Middle frontal gyrus (tissue), 1 donor: ENCODE data around the gene EXOC1.

ENCODE experiments used
- DNase-seq: peaks from one replicate; pipeline ENCODE4 v3.0.0-alpha.2; 2015; ENCODE audit warnings: low spot score; ENCODE audit errors: extremely low spot score

EXOC1 gene

DNA sequence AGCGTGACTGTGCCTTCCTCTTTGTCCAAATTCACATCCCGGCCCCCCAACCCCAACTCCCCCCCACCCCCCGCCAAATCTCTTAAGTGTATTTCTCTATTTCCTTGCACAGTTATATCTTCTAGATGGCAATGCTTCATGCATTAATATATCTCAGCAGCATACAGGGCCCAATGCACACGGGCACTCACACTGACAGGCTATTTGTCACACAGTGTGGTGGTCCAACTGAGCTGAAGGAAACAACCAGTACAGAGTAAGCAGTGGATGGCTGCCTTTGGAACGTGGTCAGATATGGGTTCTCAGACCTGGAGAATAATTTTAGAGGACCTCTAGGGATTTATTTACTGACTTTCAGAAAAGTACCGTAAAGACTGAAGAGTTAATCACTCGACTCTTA lies 681 bp downstream of the EXOC1 start:
- DNase-seq: no peak

DNA sequence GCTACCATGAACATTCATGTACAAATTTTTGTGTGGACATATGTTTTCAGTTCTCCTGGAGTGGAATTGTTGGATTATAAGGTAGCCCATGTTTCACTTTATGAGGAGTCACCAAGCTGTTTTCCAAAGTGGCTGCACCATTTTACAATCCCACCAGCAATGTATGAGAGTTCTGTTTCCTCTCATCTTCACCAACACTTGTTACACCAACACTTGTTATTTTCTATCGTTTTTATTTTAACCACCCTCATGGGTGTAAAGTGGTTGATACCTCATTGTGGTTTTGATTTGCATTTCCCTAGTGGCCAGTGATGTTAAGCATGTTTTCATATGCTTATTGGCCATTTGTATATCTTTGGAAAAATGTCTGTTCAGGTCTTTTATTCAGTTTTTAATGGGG lies 4.1 kb downstream of the EXOC1 start:
- no peak for DNase-seq

DNA sequence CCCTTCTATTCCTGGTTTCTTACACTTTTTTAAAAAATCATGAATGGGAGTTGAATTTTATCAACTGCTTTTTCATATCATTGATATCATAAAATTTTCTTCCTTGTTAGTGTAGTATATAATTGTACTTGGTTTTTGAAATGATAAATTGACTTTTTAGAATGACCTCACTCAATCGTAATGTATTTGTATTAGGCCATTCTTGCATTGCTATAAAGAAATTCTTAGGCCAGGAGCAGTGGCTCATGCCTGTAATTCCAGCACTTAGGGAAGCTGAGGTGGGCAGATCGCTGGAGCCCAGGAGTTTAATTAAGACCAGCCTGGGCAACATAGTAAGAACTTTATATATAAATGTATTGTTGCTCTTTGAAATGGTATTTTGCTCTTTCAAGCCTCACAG lies 6.3 kb downstream of the EXOC1 start:
- DNase-seq: no peak

DNA sequence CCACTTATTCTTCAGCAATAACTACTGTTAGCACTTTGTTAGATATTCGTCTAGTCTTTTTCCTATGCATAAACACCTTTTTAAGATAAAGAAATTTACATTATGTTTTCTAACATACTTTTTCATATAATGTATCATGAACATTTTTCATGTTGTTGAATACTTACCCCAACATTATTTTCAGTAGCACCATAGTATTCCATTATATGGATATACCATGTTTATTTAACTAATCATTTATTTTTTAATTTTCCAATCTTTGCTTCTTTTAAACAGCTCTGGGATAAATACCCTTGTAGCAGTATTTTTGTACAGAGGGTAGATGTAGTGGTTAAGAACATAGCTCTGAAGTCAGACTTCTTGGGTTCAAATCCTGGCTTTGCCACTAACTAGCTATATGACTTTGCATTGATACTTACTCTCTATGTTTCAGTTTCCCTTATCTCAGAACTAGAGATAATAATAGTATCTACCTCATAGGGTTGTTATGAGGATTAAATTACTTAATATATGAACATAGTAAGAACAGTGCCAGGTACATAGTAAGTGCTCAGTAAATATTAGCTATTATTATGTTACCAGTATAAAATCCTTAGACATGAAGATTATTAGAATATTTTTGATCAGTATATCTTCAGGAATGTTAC lies 11.3 kb downstream of the EXOC1 start:
- DNase-seq: no peak

DNA sequence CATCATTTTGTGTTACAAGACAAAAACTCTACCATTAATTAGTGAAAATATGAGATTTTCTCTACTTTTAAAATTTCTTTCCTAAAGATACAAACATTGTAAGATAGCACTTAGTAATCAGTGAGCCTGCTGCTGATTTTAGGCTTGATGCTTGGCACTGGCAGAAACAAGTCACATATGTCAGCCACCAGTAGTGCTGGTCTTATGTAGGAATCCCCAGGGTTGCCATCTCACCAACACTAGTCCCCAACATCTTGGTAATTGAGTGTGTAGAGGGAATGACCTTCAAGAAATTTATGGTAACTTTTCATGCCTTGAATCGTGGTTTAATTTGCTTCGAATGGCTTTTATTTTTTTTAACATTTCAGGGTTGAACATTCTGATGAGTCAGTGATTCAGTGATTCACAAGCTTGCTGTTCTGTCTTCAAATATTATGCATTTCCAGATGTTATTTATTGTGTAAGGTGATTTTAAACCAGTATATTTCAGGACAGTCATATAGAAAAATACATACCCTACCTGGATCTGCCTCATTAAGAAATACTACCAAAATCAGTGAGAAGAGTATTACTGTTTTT lies 11.9 kb downstream of the EXOC1 start:
- no peak for DNase-seq

DNA sequence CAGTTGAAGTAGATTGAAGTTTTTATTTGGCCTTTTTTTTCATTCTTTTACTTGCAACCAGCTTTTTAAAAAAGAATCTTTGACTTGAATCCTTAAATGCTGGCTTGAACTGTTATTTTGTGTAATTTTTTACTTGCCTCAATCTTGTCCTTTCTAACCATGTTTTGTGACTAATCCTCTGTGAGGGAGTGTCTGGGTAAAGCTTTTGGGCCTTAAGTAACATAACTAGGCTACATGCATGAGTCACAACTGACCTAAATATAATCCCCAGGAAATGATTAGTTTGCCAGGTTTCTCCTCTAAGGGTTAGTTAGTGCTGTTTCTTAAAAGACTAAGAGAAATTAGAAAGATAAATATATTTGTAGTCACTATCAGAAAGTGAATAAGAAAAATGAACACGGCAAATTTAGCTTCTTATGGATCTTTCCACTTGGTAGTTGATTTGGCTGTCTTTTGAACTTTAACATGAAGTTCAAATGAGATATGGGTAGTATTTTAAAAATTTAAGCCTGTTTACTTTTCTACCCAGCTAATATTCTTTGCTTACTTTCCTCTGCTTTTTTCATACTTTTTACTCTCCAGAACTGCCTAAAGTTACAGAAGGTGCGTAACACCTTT lies 13.0 kb downstream of the EXOC1 start:
- DNase-seq: no peak

DNA sequence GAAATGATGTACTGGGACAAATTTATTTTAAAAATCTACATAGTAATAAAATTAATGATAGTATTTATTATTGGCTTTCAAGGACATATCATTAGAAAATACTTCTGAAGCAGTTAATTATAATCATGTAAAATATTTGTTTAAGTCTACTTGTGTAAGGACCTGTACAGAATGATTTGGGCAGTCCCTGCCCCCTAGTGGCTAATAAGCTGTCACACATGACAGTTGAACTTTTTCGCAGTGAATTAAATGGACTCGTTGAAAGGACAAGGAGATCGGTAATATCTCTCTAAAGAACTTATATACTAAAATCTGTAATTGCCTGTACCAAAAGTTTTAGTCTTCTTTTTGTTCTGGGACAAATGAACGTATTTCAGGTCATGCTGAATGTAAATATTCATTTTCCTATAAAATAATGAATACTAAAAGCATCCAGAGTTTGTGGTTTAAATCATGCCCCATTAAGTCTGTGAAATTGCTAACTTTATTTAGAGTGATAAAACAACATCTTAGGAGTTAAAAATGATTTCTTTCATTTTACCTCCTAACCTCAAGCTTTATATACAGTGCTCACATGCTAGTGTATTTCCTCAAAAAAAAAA lies 13.6 kb downstream of the EXOC1 start:
- no peak for DNase-seq

DNA sequence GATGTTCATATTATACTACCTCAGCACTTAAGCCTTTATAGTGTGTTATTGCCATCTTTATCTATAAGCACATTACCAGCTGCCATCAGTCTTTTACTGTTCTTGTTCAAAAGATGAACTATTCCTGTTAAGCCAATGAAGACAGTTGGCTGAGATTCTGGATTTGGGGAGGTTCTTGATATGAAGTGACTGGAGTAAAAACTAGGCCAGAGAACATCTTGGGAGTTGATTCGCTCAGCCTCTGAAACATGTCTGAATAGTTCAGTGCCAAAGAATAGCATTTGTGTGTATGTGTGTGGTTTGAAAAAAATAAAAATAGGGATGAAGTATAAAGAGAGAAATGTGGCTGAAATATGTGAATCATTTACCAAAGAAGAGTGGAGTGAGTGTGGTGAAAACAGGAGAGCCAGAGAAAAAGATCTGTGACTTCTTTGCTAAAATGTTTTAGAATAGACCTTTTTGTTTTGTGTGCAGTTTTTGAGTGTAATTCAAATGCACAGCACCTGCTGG lies 15.2 kb downstream of the EXOC1 start:
- no peak for DNase-seq

DNA sequence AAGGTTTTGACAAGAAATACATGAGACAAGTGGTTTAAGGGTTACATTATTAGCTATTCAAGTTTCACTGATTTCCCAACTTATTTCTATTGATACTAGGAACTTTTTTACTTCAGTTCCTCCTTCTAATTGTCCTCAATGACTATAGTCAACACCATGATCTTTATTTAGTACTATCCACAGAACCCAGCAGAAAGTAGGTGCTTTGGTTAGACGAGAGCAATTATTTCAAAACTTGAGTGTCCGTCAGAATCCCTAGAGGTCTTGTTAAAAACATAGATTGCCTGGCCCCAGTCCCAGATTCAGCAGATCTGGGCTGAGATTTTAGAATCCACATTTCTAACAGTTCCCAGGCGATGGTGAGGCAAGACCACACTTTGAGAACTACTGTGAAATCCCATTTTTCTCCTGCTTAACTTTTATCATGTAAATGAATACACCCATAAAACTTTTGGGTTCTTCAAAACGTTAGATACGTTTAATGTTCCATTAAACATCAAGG lies 17.9 kb downstream of the EXOC1 start:
- no peak for DNase-seq

DNA sequence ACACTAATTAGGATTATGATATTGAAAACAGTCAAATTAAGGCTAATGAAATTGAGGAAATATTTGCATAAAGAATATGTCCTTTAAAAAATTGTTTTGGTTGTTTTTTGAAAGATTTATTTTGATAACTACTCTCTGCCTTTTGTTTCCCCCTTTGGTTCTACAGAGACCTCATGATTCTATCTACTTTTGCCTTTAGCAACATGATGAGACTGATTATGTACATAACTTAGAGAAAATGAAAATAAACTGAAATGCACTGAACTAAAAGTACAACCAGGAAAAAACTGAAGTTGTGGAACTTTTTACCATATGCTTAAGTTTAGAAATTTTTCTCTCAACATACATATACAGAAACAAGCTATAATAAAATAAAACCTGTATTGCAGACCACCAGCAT lies 21.4 kb downstream of the EXOC1 start:
- DNase-seq: no peak

DNA sequence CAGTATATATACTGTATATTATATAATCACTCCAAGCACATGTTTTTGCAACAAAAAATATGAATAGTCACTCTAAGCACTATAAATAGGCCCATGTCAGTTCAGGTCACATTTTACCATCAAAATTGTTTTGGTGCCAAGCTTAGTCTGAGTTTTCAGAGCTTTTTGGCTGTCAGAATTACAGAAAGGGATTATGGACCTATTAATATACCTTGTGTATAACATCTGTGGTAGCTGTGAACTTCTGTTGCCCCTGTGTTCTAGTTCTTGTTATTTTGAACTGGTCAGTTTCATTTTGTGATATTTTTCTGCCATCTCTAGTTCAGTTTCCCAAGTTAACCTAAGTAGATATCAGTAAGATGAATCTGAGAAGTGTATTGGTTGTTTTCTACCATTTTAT lies 22.9 kb downstream of the EXOC1 start:
- no peak for DNase-seq

DNA sequence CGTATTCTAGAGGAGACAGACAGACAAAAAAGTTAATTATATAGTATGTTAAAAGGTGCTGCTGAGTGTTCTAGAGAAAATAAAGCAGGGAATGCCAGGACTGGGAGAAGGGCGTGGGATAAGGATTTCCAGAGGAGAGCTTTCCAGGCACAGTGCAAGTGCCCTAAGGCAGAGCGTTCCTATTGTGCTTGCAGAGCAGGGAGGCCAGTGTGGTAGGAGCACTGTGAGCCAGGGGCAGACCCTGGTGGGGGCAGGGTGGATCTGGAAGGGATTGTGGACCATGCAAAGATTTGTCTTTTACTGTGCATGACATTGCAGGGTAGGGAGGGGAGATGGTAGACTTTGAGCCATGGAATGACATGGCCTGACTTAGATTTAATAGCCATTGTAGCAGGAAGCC lies 25.8 kb downstream of the EXOC1 start:
- no peak for DNase-seq

DNA sequence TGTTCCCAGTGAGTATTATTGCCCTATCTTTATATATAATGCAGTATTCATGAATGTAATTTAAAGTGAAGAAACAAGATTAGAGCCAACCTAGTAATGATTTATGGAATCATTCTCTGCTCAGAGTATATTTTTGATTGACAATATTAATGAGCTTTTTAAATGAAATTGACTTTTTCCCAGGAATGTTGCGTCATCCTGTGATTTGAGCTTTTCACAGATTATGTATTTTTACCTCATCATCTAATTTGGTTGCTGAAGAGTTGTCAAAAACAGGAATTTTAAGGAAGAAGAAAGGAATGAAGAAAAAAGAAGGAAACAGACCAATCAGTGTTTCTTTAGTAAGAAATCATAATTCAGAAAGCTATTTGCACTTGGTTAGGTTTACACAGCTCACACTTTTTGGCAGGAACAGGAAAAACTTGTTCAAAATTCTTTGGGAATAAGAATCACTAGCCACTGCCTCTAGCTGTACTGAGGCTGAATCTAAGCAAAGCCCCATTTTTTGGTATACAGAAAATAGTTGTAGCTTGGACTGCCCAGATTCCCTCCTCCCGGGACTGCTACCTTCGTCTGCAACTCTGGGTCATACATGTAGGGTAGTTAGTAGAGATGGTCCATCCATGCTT lies 27.3 kb downstream of the EXOC1 start:
- no peak for DNase-seq

DNA sequence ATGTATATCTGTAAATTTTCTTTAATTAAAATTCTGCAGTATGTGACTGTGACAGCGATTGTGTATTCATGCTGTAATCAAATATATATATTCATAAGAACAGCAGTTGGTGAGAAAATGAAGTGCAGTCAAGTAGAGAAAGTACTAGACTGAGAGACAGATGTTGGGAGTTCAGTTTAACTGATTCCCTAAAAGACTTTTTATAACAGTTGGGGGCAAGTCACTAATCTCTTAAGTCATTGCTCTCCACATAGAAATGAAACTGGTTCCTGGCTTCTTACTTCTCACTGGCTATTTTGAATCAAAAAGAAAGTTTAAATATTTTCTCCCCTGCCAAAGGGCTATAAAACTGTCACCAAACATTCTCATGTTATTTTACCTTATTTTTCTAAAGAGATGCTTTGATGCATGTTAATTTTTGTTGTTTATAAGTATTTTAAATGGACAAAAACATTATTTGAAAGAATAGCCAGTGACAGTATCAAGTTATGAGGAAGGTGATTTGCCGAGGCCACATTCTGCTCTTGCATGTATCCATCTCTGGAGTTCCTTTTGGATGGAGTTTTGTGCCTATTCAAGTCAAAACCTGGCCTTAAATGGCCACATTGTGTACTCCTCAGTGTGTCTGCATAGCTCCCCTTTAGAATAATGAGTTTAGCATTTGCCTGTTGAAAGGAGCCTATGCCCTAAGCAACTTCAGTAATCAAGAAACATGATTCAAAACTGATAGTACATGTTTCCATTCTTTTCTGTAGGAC lies 30.8 kb downstream of the EXOC1 start:
- DNase-seq: no peak

DNA sequence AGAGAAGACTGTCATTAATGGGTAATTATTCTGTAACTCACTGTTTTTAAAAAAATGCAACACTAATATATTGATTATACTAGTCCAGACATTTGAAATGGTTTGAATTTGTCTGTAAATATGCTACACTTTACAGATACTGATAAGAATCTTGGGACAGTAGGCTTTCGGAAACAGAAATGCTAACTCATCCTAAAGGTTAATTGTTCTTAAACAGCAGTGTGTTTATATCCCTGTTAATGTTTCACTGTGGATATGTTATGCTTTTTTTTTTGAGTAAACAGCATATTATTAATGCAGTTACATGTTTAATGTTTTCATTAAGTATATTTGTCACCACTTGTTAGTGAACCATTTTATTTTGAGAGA lies 31.4 kb downstream of the EXOC1 start:
- DNase-seq: no peak

DNA sequence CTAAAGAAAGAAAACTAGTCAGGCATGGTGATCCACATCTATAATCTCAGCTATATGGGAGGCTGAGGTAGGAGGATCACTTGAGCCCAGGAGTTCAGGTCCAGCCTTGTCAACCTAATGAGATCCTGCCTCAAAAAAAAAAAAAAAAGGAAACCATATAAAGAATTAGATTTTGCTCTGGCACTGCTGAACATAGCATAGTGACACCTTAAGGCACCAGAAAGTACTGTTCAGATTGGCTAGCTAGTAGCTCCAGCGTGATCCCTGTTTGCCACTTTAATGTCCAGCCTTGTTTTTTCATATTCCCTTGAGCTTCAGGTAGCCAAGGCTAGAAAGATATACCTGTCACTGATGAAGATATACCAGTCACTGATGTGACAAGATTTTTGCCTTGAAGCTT lies 34.1 kb downstream of the EXOC1 start:
- DNase-seq: no peak

DNA sequence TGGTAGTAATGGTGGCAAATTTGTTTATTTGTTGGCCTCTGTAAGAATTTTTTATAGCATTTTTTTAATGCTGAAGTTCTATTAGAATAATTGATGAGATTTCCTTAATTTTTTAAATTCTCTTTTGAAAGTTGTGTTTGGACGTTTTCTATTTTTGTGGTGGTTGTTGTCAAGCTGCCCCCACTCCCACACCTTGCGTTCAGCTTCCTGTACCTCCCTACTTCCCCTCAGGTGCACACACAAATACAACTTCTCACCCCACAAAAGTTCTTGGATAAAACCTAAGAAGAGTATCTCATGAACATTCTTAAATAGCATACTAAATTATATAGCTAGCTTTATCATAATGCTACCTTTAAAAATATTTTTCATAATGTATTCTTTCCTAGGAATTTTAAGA lies 38.7 kb downstream of the EXOC1 start:
- DNase-seq: no peak

DNA sequence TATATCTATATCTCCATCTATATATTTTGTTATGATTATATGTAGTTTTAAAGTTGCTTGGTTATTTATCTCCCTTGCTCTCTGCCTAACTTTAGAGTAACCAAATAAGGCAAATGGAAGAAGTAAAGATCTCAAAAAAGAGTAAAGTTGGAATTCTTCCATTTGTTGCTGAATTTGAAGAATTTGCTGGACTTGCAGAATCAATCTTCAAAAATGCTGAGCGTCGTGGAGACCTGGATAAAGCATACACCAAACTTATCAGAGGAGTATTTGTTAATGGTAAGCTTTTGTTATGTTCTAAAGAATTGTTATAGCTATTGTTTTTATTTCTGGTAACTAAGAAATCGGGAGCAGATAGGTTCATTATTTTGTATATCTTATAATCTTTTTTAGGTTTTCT lies 43.2 kb downstream of the EXOC1 start:
- no peak for DNase-seq

DNA sequence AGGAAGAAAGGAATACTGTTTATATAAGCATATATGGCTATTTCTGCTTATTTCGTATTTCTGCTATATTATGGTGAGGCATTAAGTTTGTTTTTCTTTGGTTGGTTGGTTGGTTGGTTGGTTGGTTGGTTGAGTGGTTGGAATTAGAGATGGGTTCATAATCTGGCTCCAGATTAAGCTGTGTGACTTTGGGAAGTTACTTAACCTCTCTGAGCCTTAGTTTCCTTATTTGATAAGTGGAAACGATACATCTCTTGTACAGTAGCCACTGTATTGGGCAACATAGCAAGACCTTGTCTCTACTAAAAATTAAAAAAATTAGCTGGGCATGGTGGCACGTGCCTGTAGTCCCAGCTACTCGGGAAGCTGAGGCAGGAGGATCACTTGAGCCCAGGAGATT lies 49.2 kb downstream of the EXOC1 start:
- DNase-seq: no peak

DNA sequence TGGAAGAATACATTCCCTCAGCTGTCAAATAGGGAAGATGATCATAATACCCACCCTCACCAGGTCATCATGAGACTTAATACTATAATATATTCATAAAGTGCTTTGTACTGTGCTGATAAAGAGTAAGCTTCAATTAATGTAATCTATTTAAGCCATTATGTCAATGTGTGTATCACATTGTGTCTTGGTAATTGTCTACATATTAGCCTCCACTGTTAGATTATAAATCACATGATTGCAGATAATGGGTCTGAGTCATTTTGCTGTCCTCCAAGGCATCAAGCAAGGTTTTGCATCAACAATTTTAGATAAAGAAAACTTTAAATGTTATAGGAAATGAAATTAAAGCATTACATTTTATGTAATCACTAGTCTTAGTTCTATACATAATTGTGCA lies 50.1 kb downstream of the EXOC1 start:
- no peak for DNase-seq

DNA sequence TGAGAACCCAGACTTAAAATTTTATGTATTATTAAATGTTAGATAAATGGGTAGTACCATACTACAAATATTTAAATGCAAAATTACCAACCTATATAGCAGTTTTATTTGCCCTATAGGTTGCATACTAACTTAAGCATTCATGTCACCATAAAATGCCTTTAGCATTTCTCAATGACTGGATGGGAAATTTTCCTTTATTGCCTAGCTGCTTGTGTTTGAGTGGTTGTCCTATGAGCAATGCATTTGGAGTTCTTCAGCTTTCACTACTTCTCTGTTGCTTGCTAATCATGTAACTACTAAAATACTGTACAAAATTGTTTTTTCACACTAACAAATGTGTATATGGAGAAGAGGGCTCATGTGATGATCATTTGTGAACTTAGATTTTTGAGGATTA lies 51.1 kb downstream of the EXOC1 start:
- no peak for DNase-seq
